WI38 (cell line): ENCODE data around the gene CEP104.
A peak's percentile ranks its signal among the peaks of the same experiment; 100 is the strongest.

ENCODE experiments used
- H3K4me3 ChIP-seq: 2 replicates; pipeline ENCODE4 v1.5.1; 2011; ENCODE audit warnings: low read depth, mild to moderate bottlenecking, control low read depth, low read length
- CTCF ChIP-seq: IDR thresholded peaks from 2 replicates; pipeline ENCODE4 v1.5.1; 2012; ENCODE audit warnings: low read depth, mild to moderate bottlenecking, control low read depth, low read length

The CEP104 gene

GRCh38 chr1:3903141-3904005 lies 46.4 kb upstream of the CEP104 start:
- H3K4me3 ChIP-seq, result no peak overlapping the region
- no peak for TF ChIP-seq CTCF

- TF ChIP-seq CTCF, result no peak
- H3K4me3 ChIP-seq, result no peak overlapping the region
Observed at GRCh38 chr1:3902571-3903091, 45.6 kb upstream of the CEP104 start.

- no peak for TF ChIP-seq CTCF
- no peak overlapping the region for H3K4me3 ChIP-seq
Observed at GRCh38 chr1:3902111-3902511, 45.1 kb upstream of the CEP104 start.

- peak overlapping the region; percentile 93 for H3K4me3 ChIP-seq
- TF ChIP-seq CTCF, result no peak
Observed at GRCh38 chr1:3900969-3901529, 44.0 kb upstream of the CEP104 start.

- H3K4me3 ChIP-seq, result peak within 1 kb of the TSS; percentile 93
- no peak for TF ChIP-seq CTCF
Observed at GRCh38 chr1:3900150-3900968, 43.3 kb upstream of the CEP104 start, which contains the start of gene C1orf174. Gene C1orf174, minus strand, starts transcription at chr1:3900272. Its CDS starts 86 bp downstream, at chr1:3900186.

GRCh38 chr1:3899754-3900149 lies 42.7 kb upstream of the CEP104 start:
- TF ChIP-seq CTCF, result no peak

More at GRCh38 chr1:3899754-3900149, 42.7 kb upstream of the CEP104 start:
- H3K4me3 ChIP-seq, result peak overlapping the region; percentile 93
